Measurements from ENCODE around the gene PRX. TPM values are rescaled to one million over a fixed set of nuclear protein-coding genes. Genes with fewer than 3 reads are reported as not detected.
A peak's percentile ranks its signal among the peaks of the same experiment; 100 is the strongest.

Gene PRX
- total and polyA plus RNA-seq, 2 of the 13 experiments (the other 11 are each of a cell fraction or from before 2014, with no cell fraction given), result 0.66 TPM

DNA sequence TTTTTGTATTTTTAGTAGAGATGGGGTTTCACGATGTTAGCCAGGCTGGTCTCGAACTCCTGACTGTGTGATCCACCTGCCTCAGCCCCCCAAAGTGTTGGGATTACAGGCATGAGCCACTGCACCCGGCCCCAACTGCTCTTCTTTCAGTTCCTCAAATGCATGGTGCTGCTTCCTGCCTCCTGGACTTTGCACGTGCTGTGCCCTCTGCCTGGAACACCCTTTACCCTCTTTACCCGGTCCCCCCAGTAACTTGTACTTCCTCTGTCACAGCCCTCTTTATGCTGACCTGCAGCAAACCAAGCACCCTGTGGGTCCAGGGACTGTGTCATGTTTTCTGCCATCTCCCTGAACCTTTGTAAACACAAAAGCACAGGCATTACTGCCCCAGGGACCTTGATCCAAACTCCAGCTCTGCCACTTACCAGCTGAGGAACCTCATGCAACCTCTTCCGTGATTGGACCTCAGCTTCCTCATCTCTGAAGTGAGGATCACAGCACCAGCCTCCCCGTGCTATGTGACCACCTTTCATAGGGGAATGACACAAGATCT is 48.6 kb upstream of the PRX start (continued):
- TF ChIP-seq ZFP36 (IDR thresholded peaks at IDR 0.05; ENCODE audit: borderline replicate concordance, low read depth, low read length, partially characterized antibody) (no peak), RFX1 (IDR thresholded peaks at IDR 0.05) (no peak), KDM1A (CRISPR knock-in tag; IDR thresholded peaks at IDR 0.05) (no peak), ZBTB10 (CRISPR knock-in tag; IDR thresholded peaks at IDR 0.05; ENCODE audit: borderline replicate concordance) (no peak), NCOA2 (CRISPR knock-in tag; IDR thresholded peaks at IDR 0.05) (no peak), HNF4G (IDR thresholded peaks at IDR 0.05; ENCODE audit: borderline replicate concordance, low read depth, low read length) (peak; percentile 59), HNF4G (CRISPR knock-in tag; IDR thresholded peaks at IDR 0.05; ENCODE audit: borderline replicate concordance, low read depth) (0 out of 2 replicates have a peak, but pooled peaks have one; percentile 48), TEAD3 (CRISPR knock-in tag; optimal IDR thresholded peaks at IDR 0.05; ENCODE audit: borderline replicate concordance) (peak; percentile 40), ARNTL (CRISPR knock-in tag; IDR thresholded peaks at IDR 0.05) (peak; percentile 84; the same call in 1 of the 2 replicates), PCBP1 (IDR thresholded peaks at IDR 0.05; ENCODE audit: borderline replicate concordance, low read depth, low read length) (no peak), NR2F2 (IDR thresholded peaks at IDR 0.05; ENCODE audit: borderline replicate concordance, low read depth) (no peak), SETDB1 (CRISPR knock-in tag; IDR thresholded peaks at IDR 0.05; ENCODE audit: borderline replicate concordance) (no peak), HES4 (CRISPR knock-in tag; IDR thresholded peaks at IDR 0.05; ENCODE audit: borderline replicate concordance) (no peak), JUND (CRISPR knock-in tag; IDR thresholded peaks at IDR 0.05) (no peak), PHF21A (CRISPR knock-in tag; IDR thresholded peaks at IDR 0.05) (peak; percentile 66), CBFB (CRISPR knock-in tag; IDR thresholded peaks at IDR 0.05) (no peak), ZNF615 (CRISPR knock-in tag; IDR thresholded peaks at IDR 0.05; ENCODE audit: borderline replicate concordance) (no peak), ZFP37 (CRISPR knock-in tag; IDR thresholded peaks at IDR 0.05; ENCODE audit: borderline replicate concordance) (no peak), GPN1 (CRISPR knock-in tag; IDR thresholded peaks at IDR 0.05; ENCODE audit: borderline replicate concordance) (no peak), HIC2 (CRISPR knock-in tag; IDR thresholded peaks at IDR 0.05; ENCODE audit: low read depth) (peak; percentile 97), STAT6 (CRISPR knock-in tag; IDR thresholded peaks at IDR 0.05; ENCODE audit: borderline replicate concordance) (no peak; the same call in 1 of the 2 replicates)
- TF ChIP-seq, protein P1, sequence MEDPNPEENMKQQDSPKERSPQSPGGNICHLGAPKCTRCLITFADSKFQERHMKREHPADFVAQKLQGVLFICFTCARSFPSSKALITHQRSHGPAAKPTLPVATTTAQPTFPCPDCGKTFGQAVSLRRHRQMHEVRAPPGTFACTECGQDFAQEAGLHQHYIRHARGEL (CRISPR knock-in tag; IDR thresholded peaks at IDR 0.05), result no peak

Measured in HepG2 (cell line).